Sigmoid colon (tissue), 4 donors: ENCODE measurements around the gene ACY1.

ENCODE experiments used
- POLR2A ChIP-seq, 2 donors: fragments of 450-650 bp; IDR thresholded peaks; one replicate each; pipeline ENCODE4 v1.6.1; 2016; ENCODE audit warnings: antibody characterized with exemption in 2 of 2, mild to moderate bottlenecking in 2 of 2, moderate library complexity in 2 of 2
- POLR2AphosphoS5 ChIP-seq, 4 donors: sonication (generic); formaldehyde crosslinking; IDR thresholded peaks; one replicate each; pipeline ENCODE4 v1.6.1; 2017; ENCODE audit warnings: antibody characterized with exemption in 4 of 4
- TF ChIP-seq, protein P1 (sequence below), 4 experiments: fragments of 450-650 bp in 3 of 4; fragments of 200-600 bp in 1 of 4; IDR thresholded peaks; one replicate each; pipeline ENCODE4 v1.5.1; 2016 to 2019; ENCODE audit warnings: antibody characterized with exemption in 4 of 4, mild to moderate bottlenecking in 3 of 4, moderate library complexity in 2 of 4

- TF ChIP-seq POLR2AphosphoS5 (IDR thresholded peaks at IDR 0.05) (no peak), POLR2A (IDR thresholded peaks at IDR 0.05) (no peak)
- TF ChIP-seq, protein P1, sequence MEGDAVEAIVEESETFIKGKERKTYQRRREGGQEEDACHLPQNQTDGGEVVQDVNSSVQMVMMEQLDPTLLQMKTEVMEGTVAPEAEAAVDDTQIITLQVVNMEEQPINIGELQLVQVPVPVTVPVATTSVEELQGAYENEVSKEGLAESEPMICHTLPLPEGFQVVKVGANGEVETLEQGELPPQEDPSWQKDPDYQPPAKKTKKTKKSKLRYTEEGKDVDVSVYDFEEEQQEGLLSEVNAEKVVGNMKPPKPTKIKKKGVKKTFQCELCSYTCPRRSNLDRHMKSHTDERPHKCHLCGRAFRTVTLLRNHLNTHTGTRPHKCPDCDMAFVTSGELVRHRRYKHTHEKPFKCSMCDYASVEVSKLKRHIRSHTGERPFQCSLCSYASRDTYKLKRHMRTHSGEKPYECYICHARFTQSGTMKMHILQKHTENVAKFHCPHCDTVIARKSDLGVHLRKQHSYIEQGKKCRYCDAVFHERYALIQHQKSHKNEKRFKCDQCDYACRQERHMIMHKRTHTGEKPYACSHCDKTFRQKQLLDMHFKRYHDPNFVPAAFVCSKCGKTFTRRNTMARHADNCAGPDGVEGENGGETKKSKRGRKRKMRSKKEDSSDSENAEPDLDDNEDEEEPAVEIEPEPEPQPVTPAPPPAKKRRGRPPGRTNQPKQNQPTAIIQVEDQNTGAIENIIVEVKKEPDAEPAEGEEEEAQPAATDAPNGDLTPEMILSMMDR (IDR thresholded peaks at IDR 0.05) = no peak
Observed at GRCh38 chr3:52005571-52005986, 22.2 kb downstream of the ACY1 start.
